Activated naive CD4-positive, alpha-beta T cell treated with anti-CD3 and anti-CD28 coated beads, Interleukin-2, amount 10 ng/mL, durations not matched to agents 7 days and 5 days (primary cell): ENCODE measurements around the gene TMEM63C.

ENCODE experiments used
- CTCF ChIA-PET: fragments of 350-600 bp; sonication (Branson Sonifier 250); formaldehyde crosslinking; loops from one replicate; lab custom pipeline; 2021; ENCODE audit warnings: antibody characterized with exemption; lab: Charles Lee
- DNase-seq: peaks from one replicate; pipeline ENCODE4 v3.0.0-alpha.2; 2020
- H3K27ac Mint-ChIP-seq: one replicate; pipeline ENCODE4 v1.8.0; 2021; ENCODE audit warnings: mild to moderate bottlenecking, moderate library complexity, mixed read lengths
- H3K27me3 Mint-ChIP-seq: one replicate; pipeline ENCODE4 v1.8.0; 2021; ENCODE audit warnings: mild to moderate bottlenecking, mixed read lengths
- H3K36me3 Mint-ChIP-seq: one replicate; pipeline ENCODE4 v1.8.0; 2021; ENCODE audit warnings: mixed read lengths
- H3K4me1 Mint-ChIP-seq: one replicate; pipeline ENCODE4 v1.8.0; 2021; ENCODE audit warnings: mixed read lengths
- H3K4me3 Mint-ChIP-seq: one replicate; pipeline ENCODE4 v1.8.0; 2021; ENCODE audit warnings: mild to moderate bottlenecking, moderate library complexity, mixed read lengths
- H3K9me3 Mint-ChIP-seq: one replicate; pipeline ENCODE4 v1.8.0; 2021; ENCODE audit warnings: mixed read lengths

TMEM63C gene

GRCh38 chr14:77251870-77252269 is 70.3 kb downstream of the TMEM63C start:
- Mint-ChIP-seq H3K36me3 (no peaks in the 10 kb centered on the region), H3K27me3 (peaks cover 24% of the 10 kb centered on the region), H3K4me1 (no peaks in the 10 kb centered on the region), H3K27ac (no peak overlapping the region), H3K4me3 (no peak overlapping the region), H3K9me3 (no peaks in the 10 kb centered on the region)
- DNase-seq, result no peak
- CTCF ChIA-PET, result no interaction called here

GRCh38 chr14:77253333-77254190 is 72.0 kb downstream of the TMEM63C start:
- no peak for DNase-seq
- Mint-ChIP-seq H3K27ac (no peak overlapping the region), H3K27me3 (peaks cover 24% of the 10 kb centered on the region), H3K4me3 (no peak overlapping the region), H3K4me1 (no peaks in the 10 kb centered on the region), H3K36me3 (no peaks in the 10 kb centered on the region), H3K9me3 (no peaks in the 10 kb centered on the region)
- CTCF ChIA-PET, result no interaction called here

GRCh38 chr14:77256694-77257093 is 75.1 kb downstream of the TMEM63C start:
- Mint-ChIP-seq H3K36me3 (no peaks in the 10 kb centered on the region), H3K4me3 (no peak overlapping the region), H3K4me1 (no peaks in the 10 kb centered on the region), H3K9me3 (no peaks in the 10 kb centered on the region), H3K27me3 (peaks cover 35% of the 10 kb centered on the region), H3K27ac (no peak overlapping the region)
- CTCF ChIA-PET, result no interaction called here
- DNase-seq, result no peak

- Mint-ChIP-seq H3K27ac (no peak overlapping the region), H3K27me3 (peaks cover 36% of the 10 kb centered on the region), H3K9me3 (no peaks in the 10 kb centered on the region), H3K4me3 (no peak overlapping the region), H3K4me1 (no peaks in the 10 kb centered on the region), H3K36me3 (no peaks in the 10 kb centered on the region)
- no peak for DNase-seq
- CTCF ChIA-PET, result no interaction called here
Observed at GRCh38 chr14:77257700-77258099, 76.1 kb downstream of the TMEM63C start.

- no peaks in the 10 kb centered on the region for H3K4me1 Mint-ChIP-seq
- no peak overlapping the region for H3K4me3 Mint-ChIP-seq
- H3K36me3 Mint-ChIP-seq, result no peaks in the 10 kb centered on the region
- H3K27me3 Mint-ChIP-seq, result peaks cover 34% of the 10 kb centered on the region
- CTCF ChIA-PET, result no interaction called here
- DNase-seq, result no peak
- no peak overlapping the region for H3K27ac Mint-ChIP-seq
- no peaks in the 10 kb centered on the region for H3K9me3 Mint-ChIP-seq
Observed at GRCh38 chr14:77258566-77258965, 77.0 kb downstream of the TMEM63C start.

GRCh38 chr14:77259025-77259715 is 77.6 kb downstream of the TMEM63C start:
- no peak overlapping the region for H3K4me3 Mint-ChIP-seq
- CTCF ChIA-PET, result no interaction called here
- DNase-seq, result no peak
- H3K36me3 Mint-ChIP-seq, result no peaks in the 10 kb centered on the region
- no peaks in the 10 kb centered on the region for H3K9me3 Mint-ChIP-seq
- peaks cover 28% of the 10 kb centered on the region for H3K27me3 Mint-ChIP-seq
- H3K27ac Mint-ChIP-seq, result no peak overlapping the region
- no peaks in the 10 kb centered on the region for H3K4me1 Mint-ChIP-seq

- no peak overlapping the region for H3K4me3 Mint-ChIP-seq
- H3K36me3 Mint-ChIP-seq, result no peaks in the 10 kb centered on the region
- CTCF ChIA-PET, result no interaction called here
- no peak for DNase-seq
- H3K27ac Mint-ChIP-seq, result no peak overlapping the region
- H3K4me1 Mint-ChIP-seq, result no peaks in the 10 kb centered on the region
- H3K9me3 Mint-ChIP-seq, result no peaks in the 10 kb centered on the region
- H3K27me3 Mint-ChIP-seq, result peaks cover 32% of the 10 kb centered on the region
Observed at GRCh38 chr14:77260199-77260598, 78.6 kb downstream of the TMEM63C start.

- H3K4me1 Mint-ChIP-seq, result no peaks in the 10 kb centered on the region
- CTCF ChIA-PET, result no interaction called here
- DNase-seq, result no peak
- H3K36me3 Mint-ChIP-seq, result no peaks in the 10 kb centered on the region
- H3K4me3 Mint-ChIP-seq, result no peak overlapping the region
- H3K9me3 Mint-ChIP-seq, result no peaks in the 10 kb centered on the region
- no peak overlapping the region for H3K27ac Mint-ChIP-seq
- peaks cover 36% of the 10 kb centered on the region for H3K27me3 Mint-ChIP-seq
Observed at GRCh38 chr14:77260631-77261030, 79.0 kb downstream of the TMEM63C start.

- Mint-ChIP-seq H3K27ac (no peak overlapping the region), H3K4me3 (no peak overlapping the region), H3K9me3 (no peaks in the 10 kb centered on the region), H3K36me3 (no peaks in the 10 kb centered on the region), H3K4me1 (no peaks in the 10 kb centered on the region), H3K27me3 (peaks cover 64% of the 10 kb centered on the region)
- no peak for DNase-seq
- CTCF ChIA-PET, result no interaction called here
Observed at GRCh38 chr14:77264466-77265186, 83.0 kb downstream of the TMEM63C start.

GRCh38 chr14:77265187-77265515 is 83.6 kb downstream of the TMEM63C start:
- Mint-ChIP-seq H3K9me3 (no peaks in the 10 kb centered on the region), H3K27ac (no peak overlapping the region), H3K36me3 (no peaks in the 10 kb centered on the region), H3K4me3 (no peak overlapping the region), H3K27me3 (peaks cover 66% of the 10 kb centered on the region), H3K4me1 (peaks cover 2% of the 10 kb centered on the region)
- DNase-seq, result no peak
- CTCF ChIA-PET, result no interaction called here

- Mint-ChIP-seq H3K27me3 (peaks cover 70% of the 10 kb centered on the region), H3K4me1 (peaks cover 2% of the 10 kb centered on the region), H3K9me3 (no peaks in the 10 kb centered on the region), H3K36me3 (no peaks in the 10 kb centered on the region), H3K27ac (no peak overlapping the region), H3K4me3 (no peak overlapping the region)
- no peak for DNase-seq
- CTCF ChIA-PET, result interaction anchor here (0.5 kb wide), 1 partner anchor 630 kb away, joined by 3 read pairs; no protein-coding TSS in a partner anchor
Observed at GRCh38 chr14:77265561-77266335, 84.2 kb downstream of the TMEM63C start.

GRCh38 chr14:77266336-77266735 is 84.7 kb downstream of the TMEM63C start:
- Mint-ChIP-seq H3K27ac (no peak overlapping the region), H3K9me3 (no peaks in the 10 kb centered on the region), H3K27me3 (peaks cover 70% of the 10 kb centered on the region), H3K36me3 (no peaks in the 10 kb centered on the region), H3K4me1 (peaks cover 2% of the 10 kb centered on the region), H3K4me3 (no peak overlapping the region)
- DNase-seq, result no peak
- CTCF ChIA-PET, result interaction anchor here (0.6 kb wide), 1 partner anchor 87 kb away, joined by 3 read pairs; no protein-coding TSS in a partner anchor

GRCh38 chr14:77267937-77268699 is 86.5 kb downstream of the TMEM63C start:
- H3K36me3 Mint-ChIP-seq, result no peaks in the 10 kb centered on the region
- no peaks in the 10 kb centered on the region for H3K9me3 Mint-ChIP-seq
- H3K4me3 Mint-ChIP-seq, result no peak overlapping the region
- peaks cover 2% of the 10 kb centered on the region for H3K4me1 Mint-ChIP-seq
- CTCF ChIA-PET, result interaction anchor here (1.0 kb wide), 1 partner anchor 117 kb away, joined by 4 read pairs; no protein-coding TSS in a partner anchor
- H3K27me3 Mint-ChIP-seq, result peaks cover 76% of the 10 kb centered on the region
- H3K27ac Mint-ChIP-seq, result no peak overlapping the region
- DNase-seq, result no peak
